B cell (primary cell): ENCODE data around the gene C9orf152.

Experiments
- EZH2 ChIP-seq: IDR thresholded peaks from 2 replicates; pipeline ENCODE4 v1.6.1; 2012; ENCODE audit warnings: borderline replicate concordance, low read depth, mild to moderate bottlenecking, moderate library complexity, low read length; ENCODE audit not compliant: insufficient read depth, poor library complexity, severe bottlenecking
- TF ChIP-seq, protein P1 (sequence below): fragments of 200-600 bp; IDR thresholded peaks from one replicate; pipeline ENCODE4 v1.8.0; 2022; ENCODE audit warnings: antibody characterized with exemption, mild to moderate bottlenecking

DNA sequence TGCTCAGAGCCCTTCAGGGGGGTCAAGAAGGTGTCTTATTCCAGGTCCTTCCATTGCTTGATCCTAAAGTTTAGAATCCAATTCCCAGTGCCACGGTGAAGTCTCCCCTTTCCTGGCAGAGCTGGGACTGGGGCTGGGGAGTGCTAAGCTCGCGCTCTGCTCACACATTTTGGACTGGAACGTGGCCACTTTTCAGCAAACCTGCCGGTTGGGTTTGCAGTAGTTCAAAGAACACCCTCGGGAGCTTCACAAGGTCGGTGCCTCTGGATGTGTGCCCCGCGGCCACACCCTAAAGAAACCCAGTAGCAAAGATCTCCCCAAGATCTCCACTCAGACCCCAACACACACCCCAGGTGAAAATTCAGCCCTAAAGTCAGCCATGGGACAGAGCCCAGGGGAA, at the start of gene C9orf152:
- TF ChIP-seq EZH2, result no peak
- TF ChIP-seq, protein P1, sequence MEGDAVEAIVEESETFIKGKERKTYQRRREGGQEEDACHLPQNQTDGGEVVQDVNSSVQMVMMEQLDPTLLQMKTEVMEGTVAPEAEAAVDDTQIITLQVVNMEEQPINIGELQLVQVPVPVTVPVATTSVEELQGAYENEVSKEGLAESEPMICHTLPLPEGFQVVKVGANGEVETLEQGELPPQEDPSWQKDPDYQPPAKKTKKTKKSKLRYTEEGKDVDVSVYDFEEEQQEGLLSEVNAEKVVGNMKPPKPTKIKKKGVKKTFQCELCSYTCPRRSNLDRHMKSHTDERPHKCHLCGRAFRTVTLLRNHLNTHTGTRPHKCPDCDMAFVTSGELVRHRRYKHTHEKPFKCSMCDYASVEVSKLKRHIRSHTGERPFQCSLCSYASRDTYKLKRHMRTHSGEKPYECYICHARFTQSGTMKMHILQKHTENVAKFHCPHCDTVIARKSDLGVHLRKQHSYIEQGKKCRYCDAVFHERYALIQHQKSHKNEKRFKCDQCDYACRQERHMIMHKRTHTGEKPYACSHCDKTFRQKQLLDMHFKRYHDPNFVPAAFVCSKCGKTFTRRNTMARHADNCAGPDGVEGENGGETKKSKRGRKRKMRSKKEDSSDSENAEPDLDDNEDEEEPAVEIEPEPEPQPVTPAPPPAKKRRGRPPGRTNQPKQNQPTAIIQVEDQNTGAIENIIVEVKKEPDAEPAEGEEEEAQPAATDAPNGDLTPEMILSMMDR, result no peak
